Right forelimb (tissue), 1 donor: ENCODE results near the gene RELN.
A peak's percentile ranks its signal among the peaks of the same experiment; 100 is the strongest.
"Not testable (repeated sequence)": the region's sequence is repeated elsewhere in the genome, so short reads cannot be mapped to it uniquely, and the experiment has no call there.

Experiments
- DNase-seq: peaks from one replicate; pipeline ENCODE4 v3.0.0-alpha.2; 2018

RELN gene

DNA sequence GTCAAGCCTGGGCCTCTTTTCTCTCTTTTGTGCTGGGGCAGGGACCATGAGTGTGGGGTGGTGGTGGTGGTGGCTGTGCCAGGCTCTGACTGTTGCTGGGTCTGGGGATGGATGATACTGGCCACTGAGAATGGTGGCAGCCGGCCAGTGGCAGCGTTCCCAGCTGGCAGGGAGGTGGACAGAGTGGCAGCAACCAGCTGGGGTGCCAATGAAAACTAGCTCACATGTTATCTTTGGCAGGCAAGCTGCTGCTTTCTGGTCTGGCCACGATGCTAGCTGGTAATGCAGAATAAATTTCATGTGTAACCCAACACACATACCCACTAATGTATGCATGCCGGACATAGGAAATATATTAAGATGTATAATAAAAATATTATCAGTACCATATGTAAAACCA, 448.4 kb downstream of the RELN start:
- DNase-seq, result peak; percentile 62

GRCh38 chr7:103540338-103540737, 449.1 kb downstream of the RELN start:
- no peak for DNase-seq

GRCh38 chr7:103539875-103540274, 449.6 kb downstream of the RELN start:
- DNase-seq, result no peak

GRCh38 chr7:103538964-103539709, 450.3 kb downstream of the RELN start:
- DNase-seq, result no peak

GRCh38 chr7:103533761-103534160, 455.7 kb downstream of the RELN start:
- DNase-seq, result no peak

- no peak for DNase-seq
Measured at GRCh38 chr7:103532955-103533354, 456.5 kb downstream of the RELN start.

- DNase-seq, result no peak
Measured at GRCh38 chr7:103528152-103528551, 461.3 kb downstream of the RELN start.

- no peak for DNase-seq
Measured at GRCh38 chr7:103525937-103526336, 463.5 kb downstream of the RELN start.

DNA sequence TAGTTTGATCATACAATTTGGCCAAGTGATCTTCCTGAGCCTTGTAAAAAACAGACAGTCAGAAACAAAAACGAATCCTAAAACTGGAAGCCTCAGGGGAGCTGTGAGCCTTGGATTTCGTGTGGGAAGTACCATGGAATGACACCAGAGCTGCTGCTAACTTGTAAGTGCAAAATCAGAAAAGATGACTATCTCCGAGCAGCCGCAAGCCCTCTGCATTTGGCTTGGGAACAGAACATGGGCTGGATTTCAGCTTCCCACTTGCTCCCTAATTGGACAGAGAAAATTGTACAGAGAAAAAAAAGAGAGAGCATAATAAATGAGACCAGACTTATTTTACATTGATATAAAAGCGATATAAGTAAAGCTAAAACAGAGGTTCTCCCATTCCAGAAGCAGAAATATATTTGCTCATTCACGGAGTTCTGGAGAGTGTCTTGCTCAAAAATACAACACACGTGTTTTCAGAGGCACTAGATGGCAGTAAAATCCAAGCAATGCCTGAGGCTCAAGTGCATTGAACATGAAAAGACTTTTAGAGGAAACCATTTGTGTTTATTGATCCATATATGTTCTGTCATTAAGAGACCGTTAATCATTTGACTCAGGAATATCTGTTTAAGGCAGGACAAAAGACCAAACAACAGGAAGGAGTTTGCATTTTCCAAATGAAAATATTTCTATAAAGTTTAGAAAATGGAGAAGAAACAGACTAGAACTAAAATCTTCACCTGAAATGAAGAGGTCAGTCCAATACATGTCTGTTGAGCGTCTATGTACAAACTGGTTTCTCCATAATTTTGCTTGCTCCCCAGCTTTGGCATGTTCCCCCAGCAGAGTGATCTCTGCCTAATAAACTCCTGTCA, 465.2 kb downstream of the RELN start:
- DNase-seq, result no peak

DNA sequence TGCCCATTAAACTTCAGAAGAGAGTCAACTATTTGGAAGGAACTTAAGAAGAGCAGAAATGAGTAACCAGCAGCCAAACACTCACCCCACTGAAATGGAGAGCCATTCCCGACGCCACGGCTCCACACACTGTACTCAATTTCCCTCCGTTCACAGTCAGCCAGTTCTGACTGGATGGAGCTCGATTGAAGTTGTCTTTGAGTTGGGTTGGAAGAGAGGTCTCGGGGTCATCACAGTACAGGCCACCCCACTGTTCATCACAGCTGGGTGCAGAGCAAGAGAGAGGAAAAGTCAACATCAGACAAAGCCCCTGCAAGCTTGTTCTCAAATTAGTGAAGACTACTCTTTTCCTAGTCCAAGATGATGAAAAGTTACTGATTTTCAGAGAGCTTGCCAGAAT, 467.5 kb downstream of the RELN start:
- DNase-seq, result no peak

GRCh38 chr7:103504505-103505135, 484.8 kb downstream of the RELN start:
- DNase-seq, result no peak

DNA sequence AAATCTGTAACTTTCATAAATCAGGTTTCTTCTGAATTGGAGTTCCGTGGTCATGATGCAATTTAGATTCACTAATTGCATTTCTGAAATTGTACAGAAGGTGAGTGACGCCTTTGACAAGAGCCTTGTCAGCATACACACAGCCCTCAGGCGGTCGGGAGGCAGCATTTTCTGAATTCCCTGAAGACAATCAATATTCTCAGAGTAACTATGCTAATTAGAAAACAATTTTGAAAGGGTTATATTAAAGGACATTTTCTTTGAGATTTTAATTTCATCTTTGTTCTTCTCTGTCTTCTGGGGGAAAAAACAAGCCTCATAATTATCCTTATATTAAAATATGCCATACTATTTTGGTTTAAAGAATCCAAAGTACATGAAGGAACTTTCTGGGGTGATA, 488.3 kb downstream of the RELN start:
- no peak for DNase-seq

GRCh38 chr7:103499976-103500375, 489.5 kb downstream of the RELN start:
- no peak for DNase-seq

- DNase-seq, result no peak
Measured at GRCh38 chr7:103487419-103487818, 502.0 kb downstream of the RELN start.

DNA sequence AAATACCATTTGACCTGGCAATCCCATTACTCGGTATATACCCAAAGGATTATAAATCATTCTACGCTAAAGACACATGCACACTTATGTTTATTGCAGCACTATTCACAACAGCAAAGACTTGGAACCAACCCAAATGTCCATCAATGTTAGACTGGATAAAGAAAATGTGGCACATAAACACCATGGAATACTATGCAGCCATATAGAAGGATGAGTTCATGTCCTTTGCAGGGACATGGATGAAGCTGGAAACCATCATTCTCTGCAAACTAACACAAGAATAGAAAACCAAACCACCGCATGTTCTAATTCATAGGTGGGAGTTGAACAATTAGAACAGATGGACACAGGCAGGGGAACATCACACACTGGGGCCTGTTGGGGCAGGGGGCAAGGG, 502.6 kb downstream of the RELN start:
- DNase-seq, result not testable (repeated sequence)

DNA sequence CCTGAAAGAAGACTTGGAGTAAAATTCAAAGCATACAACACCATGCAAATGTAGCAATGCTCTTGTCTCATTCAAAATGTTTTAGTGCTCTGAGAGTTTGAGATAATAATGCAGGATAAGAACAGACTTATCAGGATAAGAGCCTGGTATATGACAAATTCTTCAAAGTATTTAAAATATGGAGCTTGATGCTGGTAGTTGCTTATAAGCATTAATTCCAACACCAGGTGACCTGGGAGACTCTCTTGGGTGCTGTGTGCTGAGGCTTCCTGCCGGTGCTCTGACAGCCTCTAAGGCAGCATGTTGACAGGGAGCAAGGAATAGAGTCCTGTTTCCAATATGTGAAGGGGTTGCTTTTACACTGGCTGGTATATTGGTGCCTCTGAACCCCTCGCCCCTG, 508.7 kb downstream of the RELN start:
- DNase-seq, result no peak

DNA sequence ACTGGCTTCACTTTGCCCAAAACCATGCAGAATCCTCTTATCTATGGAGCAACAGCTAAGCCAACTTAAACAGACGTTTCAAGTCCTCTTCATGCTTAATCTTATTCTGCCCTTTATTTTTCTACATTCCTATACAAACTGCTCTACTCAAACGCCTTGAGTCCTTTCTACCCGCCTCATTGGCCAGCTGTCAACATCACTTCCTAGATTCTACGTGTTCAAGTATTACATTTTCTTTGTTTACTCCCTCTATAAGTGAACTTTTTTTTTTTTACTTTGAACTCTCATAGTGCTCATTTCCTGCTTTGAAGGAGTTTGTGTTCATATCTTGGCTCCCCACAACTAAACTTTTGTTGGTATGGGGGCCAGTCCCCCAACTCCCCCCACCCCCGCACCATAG, 514.5 kb downstream of the RELN start:
- no peak for DNase-seq

GRCh38 chr7:103469095-103469948, 520.1 kb downstream of the RELN start:
- DNase-seq, result no peak

DNA sequence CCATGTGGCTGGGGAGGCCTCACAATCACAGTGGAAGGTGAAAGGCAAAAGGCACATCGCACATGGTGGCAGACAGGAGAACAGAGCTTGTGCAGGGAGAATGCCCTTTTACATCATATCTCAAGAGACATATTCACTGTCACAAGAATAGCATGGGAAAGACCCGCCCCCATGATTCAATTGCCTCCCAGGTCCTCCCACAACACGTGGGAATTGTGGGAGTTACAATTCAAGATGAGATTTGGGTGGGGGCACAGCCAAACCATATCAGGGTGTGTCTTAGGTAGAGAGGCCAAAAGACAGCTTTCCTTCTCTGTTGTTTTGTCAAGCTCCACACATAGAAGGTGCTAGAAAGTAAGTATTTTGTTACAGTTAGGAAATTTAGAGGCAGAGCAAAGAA, 522.6 kb downstream of the RELN start:
- no peak for DNase-seq

GRCh38 chr7:103462358-103462757, 527.1 kb downstream of the RELN start:
- DNase-seq, result no peak

GRCh38 chr7:103447073-103447960, 542.1 kb downstream of the RELN start:
- DNase-seq, result peak; percentile 50

GRCh38 chr7:103446049-103446520, 543.4 kb downstream of the RELN start, which contains the start of gene SLC26A5:
TSS of gene SLC26A5 (minus strand) at chr7:103446207. CDS start at chr7:103421514, 24,693 bp downstream.
- DNase-seq, result no peak
